Nucleus accumbens (tissue), 56 donors: Measurements from ENCODE around the gene COMT.
A peak's percentile ranks its signal among the peaks of the same experiment; 100 is the strongest.
"Not testable (repeated sequence)": the region's sequence is repeated elsewhere in the genome, so short reads cannot be mapped to it uniquely, and the experiment has no call there.

Source experiments
- DNase-seq, 56 donors: peaks; one replicate each; lab custom pipeline; 2025; lab: John Stamatoyannopoulos, UW

Gene COMT

DNA sequence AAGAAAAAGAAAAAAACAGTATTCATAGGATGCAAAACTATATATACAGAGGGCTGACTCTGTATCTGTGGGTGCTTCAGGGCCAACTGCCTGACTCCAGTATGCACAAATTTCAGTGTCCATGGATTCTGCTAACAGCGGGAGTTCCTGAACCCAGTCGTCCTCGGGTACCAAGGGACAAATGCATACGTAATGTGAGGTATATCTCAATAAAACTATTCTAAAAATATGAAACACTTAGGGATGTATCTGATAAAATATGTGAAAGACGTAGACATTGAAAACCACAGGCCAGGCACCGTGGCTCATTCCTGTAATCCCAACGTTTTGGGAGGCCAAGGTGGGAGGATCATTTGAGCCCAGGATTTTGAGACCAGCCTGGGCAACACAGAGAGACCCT is 13.9 kb upstream of the COMT start:
- DNase-seq = no peak

DNA sequence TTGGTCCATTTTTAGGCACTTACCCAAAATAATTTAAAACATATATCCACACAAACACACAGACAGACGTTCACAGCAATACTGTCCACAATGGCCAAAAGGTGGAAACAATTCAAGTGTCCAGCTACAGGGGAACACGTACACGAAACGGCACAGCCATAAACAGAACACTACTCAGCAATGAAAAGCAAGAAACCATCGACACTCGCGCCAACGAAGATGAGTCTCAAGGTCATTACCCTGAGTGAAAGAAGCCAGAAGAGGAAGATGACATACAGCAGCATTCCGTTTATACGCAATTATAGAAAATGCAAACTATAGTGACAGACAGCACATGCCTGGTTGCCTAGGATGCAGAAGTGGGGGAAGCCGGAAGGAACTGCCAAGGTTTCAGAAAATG is 13.4 kb upstream of the COMT start:
- no peak for DNase-seq

DNA sequence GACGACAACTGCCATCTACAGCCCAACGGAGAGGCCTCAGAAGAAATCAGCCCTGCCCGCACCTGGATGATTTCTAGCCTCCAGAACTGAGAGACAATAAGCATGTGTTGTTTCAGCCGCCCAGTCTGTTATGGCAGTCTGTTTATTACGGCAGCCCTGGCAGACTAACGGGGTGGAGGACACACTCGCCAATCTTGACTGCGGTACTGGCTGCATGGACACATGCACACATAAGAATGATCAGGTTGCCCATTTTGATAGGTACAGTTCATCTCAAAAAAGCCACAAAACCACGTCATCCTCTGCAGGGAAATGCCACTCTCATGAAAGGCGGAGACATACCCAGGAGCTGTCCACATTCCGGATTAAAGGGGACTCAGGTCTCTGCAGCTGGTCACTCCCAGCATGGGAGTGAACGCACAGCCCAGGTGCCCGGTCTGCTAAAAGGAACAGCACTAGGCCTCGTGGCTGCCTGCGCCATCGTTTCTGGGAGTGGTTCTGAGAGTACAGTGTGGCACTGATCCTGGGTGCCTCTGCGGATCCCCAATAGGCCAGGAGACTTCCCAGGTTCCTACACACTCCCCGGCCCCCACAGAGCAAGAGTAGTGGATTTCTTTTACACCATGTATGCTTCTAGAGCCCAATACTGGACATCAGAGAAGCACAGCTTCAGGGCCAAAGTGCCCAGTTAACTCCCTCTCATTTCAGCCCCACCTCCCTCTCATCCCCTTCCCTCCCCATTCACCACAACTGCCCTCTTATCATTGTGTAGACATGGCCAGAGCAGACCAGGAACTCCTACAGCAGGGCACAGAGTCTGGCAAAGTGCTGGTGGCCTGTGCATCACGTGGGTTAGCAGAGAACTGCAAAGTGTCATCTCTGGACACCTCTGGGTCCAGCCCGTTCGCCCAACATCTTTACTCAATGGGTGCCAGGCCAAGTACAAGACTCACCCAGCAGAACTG is 11.7 kb upstream of the COMT start:
- no peak for DNase-seq

DNA sequence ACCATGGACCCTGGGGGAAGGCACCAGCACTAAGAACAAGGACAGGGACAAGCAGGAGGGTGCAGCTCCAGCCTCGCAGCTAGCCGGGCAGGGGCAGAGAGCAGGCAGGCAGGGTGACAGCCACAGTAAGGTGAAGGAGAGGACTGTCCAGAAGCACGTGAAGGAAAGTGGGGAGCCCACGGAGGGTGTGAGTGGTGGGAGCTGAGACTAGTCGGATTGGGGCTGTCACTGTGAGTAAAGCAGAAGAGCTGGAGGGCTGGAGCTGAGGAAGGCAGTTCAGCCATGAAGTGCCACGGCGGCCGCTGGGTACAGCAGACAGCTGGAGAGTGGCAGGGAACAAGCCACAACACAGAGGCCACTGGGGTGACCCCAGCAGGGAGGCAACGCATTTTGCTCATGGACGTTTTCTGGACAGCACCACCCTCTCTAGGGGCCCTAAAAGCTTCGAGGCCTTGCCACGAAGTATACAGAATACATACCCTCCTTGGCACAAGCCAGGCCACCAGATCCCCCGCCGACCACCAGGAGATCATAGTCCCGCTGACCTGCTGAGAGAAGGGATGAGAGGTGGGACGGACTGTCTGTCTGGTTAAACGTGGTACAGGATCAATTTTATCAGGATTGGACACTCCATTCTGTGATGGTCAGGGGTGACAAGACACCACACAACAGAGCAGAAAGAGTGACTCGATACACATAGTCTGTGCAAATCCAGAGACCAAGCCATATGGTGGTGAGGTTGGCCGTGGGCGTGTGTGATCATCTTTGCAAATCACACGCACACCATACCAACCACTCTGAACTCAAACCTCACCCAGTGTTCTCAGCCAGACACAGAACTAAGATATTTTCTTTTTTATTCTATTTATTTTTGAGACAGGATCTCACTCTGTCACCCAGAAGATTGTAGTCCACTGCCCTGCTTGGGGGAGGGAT is 10.8 kb upstream of the COMT start:
- no peak for DNase-seq

DNA sequence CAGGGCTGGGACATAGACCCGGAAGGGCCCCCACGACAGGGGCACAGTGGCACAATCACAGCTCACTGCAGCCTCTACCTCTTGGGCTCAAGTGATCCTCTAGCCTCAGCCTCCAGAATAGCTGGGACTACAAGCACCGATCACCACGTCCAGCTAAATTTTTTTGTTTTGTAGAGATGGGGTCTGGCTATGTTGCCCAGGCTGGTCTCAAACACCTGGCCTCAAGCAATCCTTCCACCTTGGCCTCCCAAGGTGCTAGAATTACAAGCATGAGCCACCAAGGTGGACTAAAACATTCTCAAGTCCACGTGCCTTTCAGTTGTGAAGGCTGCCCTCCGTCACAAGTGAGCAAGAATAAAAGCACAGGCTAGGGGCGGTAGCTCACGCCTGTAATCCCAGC is 10.1 kb upstream of the COMT start:
- DNase-seq = no peak

GRCh38 chr22:19932367-19933206 is 9.0 kb upstream of the COMT start:
- DNase-seq = no peak

- DNase-seq = no peak
These were observed 8.0 kb upstream of the COMT start for GRCh38 chr22:19933341-19934241.

DNA sequence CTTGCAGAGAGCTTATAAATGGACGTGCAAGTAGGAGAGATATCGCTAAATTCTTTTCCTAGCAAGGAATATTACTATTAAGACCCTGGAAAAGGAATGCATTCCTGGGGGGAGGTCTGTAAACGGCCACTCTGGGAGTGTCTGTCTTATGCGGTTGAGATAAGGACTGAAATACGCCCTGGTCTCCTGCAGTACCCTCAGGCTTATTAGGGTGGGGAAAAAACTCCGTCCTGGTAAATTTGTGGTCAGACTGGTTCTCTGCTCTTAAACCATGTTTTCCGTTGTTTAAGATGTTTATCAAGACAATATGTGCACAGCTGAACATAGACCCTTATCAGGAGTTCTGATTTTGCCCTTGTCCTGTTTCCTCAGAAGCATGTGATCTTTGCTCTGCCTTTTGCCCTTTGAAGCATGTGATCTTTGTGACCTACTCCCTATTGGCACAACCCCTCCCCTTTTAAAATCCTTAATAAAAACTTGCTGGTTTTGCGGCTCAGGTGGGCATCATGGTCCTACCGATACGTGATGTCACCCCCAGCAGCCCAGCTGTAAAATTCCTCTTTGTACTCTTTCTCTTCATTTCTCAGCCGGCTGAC is 6.4 kb upstream of the COMT start:
- not testable (repeated sequence) for DNase-seq

DNA sequence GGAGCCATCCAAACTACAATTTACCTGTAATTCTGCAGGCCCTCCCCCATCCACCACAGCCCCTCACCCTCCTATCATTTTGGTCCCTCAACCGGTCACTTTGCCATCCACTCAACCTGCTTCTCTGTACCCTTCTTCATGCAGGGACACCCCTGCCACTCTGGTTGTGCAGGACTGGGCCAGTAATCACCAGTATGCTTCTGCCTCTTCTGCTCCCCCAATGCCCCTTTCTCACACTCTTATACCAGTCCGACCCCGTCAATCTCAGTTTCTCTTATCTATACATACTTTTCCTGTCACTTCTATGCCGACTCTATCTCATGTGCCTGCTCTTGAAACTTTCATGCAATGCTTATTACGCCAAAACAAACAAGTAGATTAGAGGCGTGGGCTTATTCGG is 5.1 kb upstream of the COMT start:
- DNase-seq = no peak

- no peak for DNase-seq
These were observed 3.7 kb upstream of the COMT start for GRCh38 chr22:19937616-19938473.

DNA sequence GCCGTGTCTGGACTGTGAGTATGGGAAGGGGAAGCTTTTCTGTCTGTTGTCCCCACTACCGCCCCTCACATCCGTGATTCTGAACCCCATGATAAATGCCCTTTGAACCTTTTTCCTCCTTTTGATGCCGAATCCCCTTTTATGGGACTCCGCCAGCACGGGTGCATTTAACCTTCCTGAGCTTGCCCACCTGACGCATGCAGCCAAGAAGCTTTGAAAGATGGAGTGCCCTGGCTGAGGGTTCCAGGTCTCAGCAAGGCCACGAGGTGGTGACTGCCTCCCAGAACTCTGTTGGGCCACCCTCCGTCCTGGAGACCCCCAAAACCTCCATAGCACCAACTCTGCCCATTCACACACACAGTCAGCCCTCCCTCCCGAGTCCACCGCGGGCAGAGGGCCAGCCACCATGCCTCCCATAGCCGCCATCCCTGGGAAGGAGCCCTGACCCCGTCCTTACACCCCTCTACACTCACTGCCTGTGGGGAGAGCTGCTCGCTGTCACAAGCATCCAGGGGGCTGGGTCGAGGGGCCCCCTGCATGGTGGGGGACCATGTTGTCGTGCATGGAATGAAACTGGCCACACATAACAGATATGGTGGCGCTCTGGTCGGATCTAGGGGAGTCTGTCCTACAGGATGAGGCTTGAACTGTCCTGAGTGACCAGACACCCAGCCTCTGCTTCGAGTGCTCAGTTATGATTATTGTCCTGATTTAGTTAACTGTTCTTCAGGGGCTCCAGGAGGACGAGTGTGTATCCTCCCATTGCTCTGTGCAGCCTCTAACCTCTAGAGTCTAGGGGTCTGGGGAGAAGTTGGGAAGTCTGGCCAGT is 822 bp upstream of the COMT start:
- no peak for DNase-seq

- peak in 13 of 56 donors; percentile 12 to 53 (median 35) for DNase-seq
These were observed 847 bp downstream of the COMT start for GRCh38 chr22:19942157-19943081.

DNA sequence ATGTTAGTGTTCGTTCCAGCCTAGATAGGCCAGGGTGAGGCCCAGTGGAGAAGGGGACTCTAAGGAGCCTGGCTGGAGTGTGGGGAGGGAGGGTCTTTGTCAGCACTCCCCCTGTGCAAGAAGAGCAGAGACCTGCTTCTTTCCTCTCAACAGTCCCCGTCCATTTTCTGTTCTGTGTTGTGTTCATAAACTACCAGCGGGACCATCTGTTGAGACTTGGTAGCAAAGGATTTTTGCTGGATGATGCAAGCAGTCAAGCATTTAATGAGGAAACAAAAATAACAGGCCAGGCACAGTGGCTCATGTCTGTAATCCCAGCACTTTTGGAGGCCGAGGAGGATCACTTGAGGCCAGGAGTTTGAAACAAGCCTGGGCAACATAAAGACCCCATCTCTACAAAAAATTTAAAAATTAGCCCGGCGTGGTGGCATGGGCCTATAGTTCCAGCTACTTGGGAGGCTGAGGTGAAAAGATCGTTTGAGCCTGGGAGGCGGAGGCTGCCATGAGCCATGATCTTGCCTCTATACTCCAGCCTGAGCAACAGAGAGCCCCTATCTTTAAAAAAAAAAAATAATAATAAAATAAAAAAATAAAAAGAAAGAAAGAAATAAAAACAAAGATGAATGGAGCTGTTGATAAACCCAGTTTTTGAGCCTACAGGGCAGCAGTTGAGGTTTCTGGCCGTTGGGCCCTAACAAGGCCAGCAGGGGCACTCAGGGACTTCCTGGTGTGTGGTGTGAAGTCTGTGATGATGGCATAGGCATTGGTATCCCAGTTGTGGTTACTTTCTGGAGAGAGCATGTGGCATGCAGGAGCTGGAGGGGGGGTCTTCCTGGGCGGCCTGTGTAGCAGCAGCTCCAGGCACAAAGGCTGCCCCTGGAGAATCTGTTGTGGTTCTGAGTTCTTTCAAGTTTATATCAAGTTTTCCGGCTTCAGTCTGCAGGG is 1.8 kb downstream of the COMT start:
- DNase-seq = no peak

DNA sequence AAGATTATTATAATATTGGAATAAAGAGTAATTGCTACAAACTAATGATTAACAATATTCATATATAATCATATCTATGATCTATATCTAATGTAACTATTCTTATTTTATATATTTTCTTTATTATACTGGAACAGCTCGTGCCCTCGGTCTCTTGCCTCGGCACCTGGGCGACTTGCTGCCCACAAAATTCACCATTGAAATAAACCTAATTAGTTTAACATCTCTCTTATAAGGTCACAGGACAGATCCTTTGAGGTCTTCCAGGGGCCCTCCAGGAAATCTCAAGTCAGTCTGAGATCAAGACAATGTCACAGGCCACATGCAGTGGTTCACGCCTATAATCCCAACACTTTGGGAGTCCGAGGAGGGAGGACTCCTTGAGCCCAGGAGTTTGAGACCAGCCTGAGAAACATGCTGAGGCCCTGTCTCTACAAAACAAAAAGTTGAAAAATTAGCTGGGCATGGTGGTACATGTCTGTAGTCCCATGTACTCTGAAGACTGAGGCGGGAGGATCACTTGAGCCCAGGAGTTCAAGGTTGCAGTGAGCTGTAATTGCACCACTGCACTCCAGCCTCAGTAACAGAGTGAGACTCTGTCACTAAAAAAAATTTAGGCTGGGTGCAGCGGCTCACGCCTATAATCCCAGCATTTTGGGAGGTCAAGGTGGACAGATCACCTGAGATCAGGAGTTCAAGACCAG is 6.6 kb downstream of the COMT start:
- DNase-seq = no peak
